CD4-positive, alpha-beta T cell treated with Interleukin-21 for 1 hour (primary cell): ENCODE data around the gene PKHD1.

Experiments used
- DNase-seq: peaks from one replicate; pipeline ENCODE4 v3.0.0-alpha.2; 2020

The PKHD1 gene

GRCh38 chr6:52087498-52087999, at the start of gene PKHD1:
PKHD1 (minus strand) TSS chr6:52087613; CDS start chr6:52084933, 2,680 bp downstream.
- no peak for DNase-seq

- no peak for DNase-seq
Measured at GRCh38 chr6:52136934-52137467, 49.6 kb upstream of the PKHD1 start.

GRCh38 chr6:52136055-52136454, 48.6 kb upstream of the PKHD1 start:
- no peak for DNase-seq

- no peak for DNase-seq
Measured at GRCh38 chr6:52135217-52135616, 47.8 kb upstream of the PKHD1 start.

- no peak for DNase-seq
Measured at GRCh38 chr6:52134011-52134410, 46.6 kb upstream of the PKHD1 start.

- no peak for DNase-seq
Measured at GRCh38 chr6:52133324-52133723, 45.9 kb upstream of the PKHD1 start.

GRCh38 chr6:52132292-52132691, 44.9 kb upstream of the PKHD1 start:
- DNase-seq = no peak

GRCh38 chr6:52130440-52130839, 43.0 kb upstream of the PKHD1 start:
- no peak for DNase-seq

GRCh38 chr6:52127957-52128356, 40.5 kb upstream of the PKHD1 start:
- DNase-seq = no peak

GRCh38 chr6:52126231-52126630, 38.8 kb upstream of the PKHD1 start:
- DNase-seq = no peak

- DNase-seq = no peak
Measured at GRCh38 chr6:52125572-52125971, 38.2 kb upstream of the PKHD1 start.

GRCh38 chr6:52125139-52125538, 37.7 kb upstream of the PKHD1 start:
- no peak for DNase-seq

GRCh38 chr6:52124126-52125121, 37.0 kb upstream of the PKHD1 start:
- DNase-seq = no peak

GRCh38 chr6:52123251-52123650, 35.8 kb upstream of the PKHD1 start:
- DNase-seq = no peak

- DNase-seq = no peak
Measured at GRCh38 chr6:52117352-52117751, 29.9 kb upstream of the PKHD1 start.

- DNase-seq = no peak
Measured at GRCh38 chr6:52116605-52116948, 29.2 kb upstream of the PKHD1 start.

GRCh38 chr6:52115891-52116604, 28.6 kb upstream of the PKHD1 start:
- no peak for DNase-seq

GRCh38 chr6:52115145-52115741, 27.8 kb upstream of the PKHD1 start:
- no peak for DNase-seq

- DNase-seq = no peak
Measured at GRCh38 chr6:52109171-52109571, 21.8 kb upstream of the PKHD1 start.

- no peak for DNase-seq
Measured at GRCh38 chr6:52108128-52108527, 20.7 kb upstream of the PKHD1 start.

GRCh38 chr6:52106994-52107393, 19.6 kb upstream of the PKHD1 start:
- DNase-seq = no peak

- no peak for DNase-seq
Measured at GRCh38 chr6:52104979-52105378, 17.6 kb upstream of the PKHD1 start.

GRCh38 chr6:52103623-52104022, 16.2 kb upstream of the PKHD1 start:
- DNase-seq = no peak
